Stomach (tissue), 9 donors: ENCODE results near the gene NDC80. TPM values are rescaled to one million over a fixed set of nuclear protein-coding genes. Genes with fewer than 3 reads are reported as not detected.

ENCODE experiments used
- DNase-seq, 2 donors: peaks; one replicate each; pipeline versions ENCODE4 v3.0.0 to v3.0.0-alpha.2; 2013 to 2019
- H3K27ac ChIP-seq, 5 donors: fragments of 200-600 bp in 4 of 5; sonication (generic) in 4 of 5; one replicate each; pipeline ENCODE4 v1.5.1; 2013 to 2019; ENCODE audit warnings: mild to moderate bottlenecking in 1 of 5, moderate library complexity in 1 of 5
- H3K27me3 ChIP-seq, 3 donors: fragments of 200-600 bp; sonication (generic); one replicate each; pipeline ENCODE4 v1.5.1; 2017 to 2019; ENCODE audit warnings: mixed run types in 1 of 3
- H3K36me3 ChIP-seq, 4 donors: fragments of 200-600 bp; sonication (generic); 1 replicate in 3 of 4; 2 replicates in 1 of 4; pipeline ENCODE4 v1.5.1; 2016 to 2019
- H3K4me1 ChIP-seq, 4 donors: fragments of 200-600 bp; sonication (generic); one replicate each; pipeline ENCODE4 v1.5.1; 2016 to 2019
- H3K4me3 ChIP-seq, 4 donors: fragments of 200-600 bp; sonication (generic) in 3 of 4; one replicate each; pipeline ENCODE4 v1.5.1; 2016 to 2019; ENCODE audit warnings: mild to moderate bottlenecking in 1 of 4
- H3K9me3 ChIP-seq, 4 donors: fragments of 200-600 bp; sonication (generic); one replicate each; pipeline ENCODE4 v1.5.1; 2016 to 2019
- CTCF ChIP-seq, 7 experiments: fragments of 450-650 bp in 4 of 7; fragments of 200-600 bp in 3 of 7; sonication (generic) in 3 of 7; IDR thresholded peaks; one replicate each; pipeline ENCODE4 v1.5.1; 2016 to 2019; ENCODE audit warnings: antibody characterized with exemption in 7 of 7, control low read depth in 2 of 7, mild to moderate bottlenecking in 1 of 7
- EP300 ChIP-seq: sonication (generic); formaldehyde crosslinking; IDR thresholded peaks from one replicate; pipeline ENCODE4 v1.6.1; 2017; ENCODE audit warnings: antibody characterized with exemption
- POLR2A ChIP-seq, 4 donors: fragments of 450-650 bp; IDR thresholded peaks; one replicate each; pipeline ENCODE4 v1.6.1; 2016; ENCODE audit warnings: antibody characterized with exemption in 4 of 4, control low read depth in 2 of 4, mild to moderate bottlenecking in 1 of 4, moderate library complexity in 1 of 4
- POLR2AphosphoS5 ChIP-seq, 3 donors: sonication (generic); formaldehyde crosslinking; IDR thresholded peaks; one replicate each; pipeline ENCODE4 v1.6.1; 2016; ENCODE audit warnings: antibody characterized with exemption in 3 of 3
- WGBS, 5 donors: extraction: QIAGEN DNeasy Blood & Tissue Kit in 3 of 5; methylation state at CpG; one replicate each; pipeline versions ENCODE4 v1.1.5 to v1.1.7; 2013 to 2018; 5-methylcytosine and 5-hydroxymethylcytosine counted together
- intact Hi-C: fragments of 100-400 bp; cut with DNase I; formaldehyde crosslinking; loops from one replicate; pipeline ENCODE4 v1.15.1; 2023; ENCODE audit warnings: low total_unique reads
- polyA plus RNA-seq, 3 donors: library from polyadenylated mRNA; stranded (reverse); fragments of 200-250 nt; gene quantifications; one replicate each; pipeline ENCODE4 v1.2.3, GENCODE V29; 2013
- total RNA-seq, 5 donors: library from RNA; depleted of rRNA; stranded (reverse); fragments of >200 nt; gene quantifications; one replicate each; pipeline versions ENCODE4 v1.1.0 to v1.2.3, GENCODE V29; 2014 to 2016
- donor health status: healthy with polysubstance abuse.
- donor health status: Bipolar disorder and iron deficiency.
- donor health status: healthy.

NDC80 gene
- total and polyA plus RNA-seq, 8 donors: 1.4 to 25.7 (median 3.3) TPM

- H3K9me3 ChIP-seq: no peaks in the 10 kb centered on the region
- TF ChIP-seq POLR2AphosphoS5 (IDR thresholded peaks at IDR 0.05) (no peak), EP300 (no peak), POLR2A (IDR thresholded peaks at IDR 0.05) (no peak), CTCF (IDR thresholded peaks at IDR 0.05) (no peak)
- no peak for DNase-seq
- no peak overlapping the region for H3K4me3 ChIP-seq
- peaks cover 9 to 39% (median 25%) of the 10 kb centered on the region in 4 donors for H3K4me1 ChIP-seq
- intact Hi-C loops: no loop called here
- H3K27ac ChIP-seq: no peak overlapping the region
- H3K27me3 ChIP-seq: no peaks in the 10 kb centered on the region
- H3K36me3 ChIP-seq: peaks cover 0 to 25% (median 10%) of the 10 kb centered on the region in 4 donors
- 77 to 83% (median 79%) methylated on average over 6 of the region's 6 CpGs for WGBS, 5 donors
Observed at GRCh38 chr18:2568129-2568528, 3.2 kb upstream of the NDC80 start.

- TF ChIP-seq POLR2A (IDR thresholded peaks at IDR 0.05) (no peak), POLR2AphosphoS5 (IDR thresholded peaks at IDR 0.05) (no peak), CTCF (IDR thresholded peaks at IDR 0.05) (no peak), EP300 (no peak)
- Histone ChIP-seq H3K4me3 (no peak overlapping the region), H3K36me3 (peaks cover 0 to 25% (median 9%) of the 10 kb centered on the region in 4 donors), H3K27ac (no peak overlapping the region), H3K27me3 (no peaks in the 10 kb centered on the region), H3K9me3 (no peaks in the 10 kb centered on the region), H3K4me1 (peaks cover 9 to 43% (median 25%) of the 10 kb centered on the region in 4 donors)
- intact Hi-C loops: no loop called here
- no peak for DNase-seq
- WGBS, 5 donors: 89 to 99% (median 94%) methylated on average over 3 of the region's 3 CpGs
Observed at GRCh38 chr18:2568605-2569004, 2.8 kb upstream of the NDC80 start.

- intact Hi-C loops: loop anchor here (10.0 kb wide), 1 partner anchor 85 kb away; the partner anchor contains the start of gene SMCHD1
- Histone ChIP-seq H3K4me3 (peak overlapping the region in 3 of 4 donors; percentile 67), H3K4me1 (peaks cover 9 to 43% (median 25%) of the 10 kb centered on the region in 4 donors), H3K36me3 (peaks cover 0 to 25% (median 6%) of the 10 kb centered on the region in 4 donors), H3K27ac (no peak overlapping the region), H3K9me3 (no peaks in the 10 kb centered on the region), H3K27me3 (no peaks in the 10 kb centered on the region)
- TF ChIP-seq POLR2A (IDR thresholded peaks at IDR 0.05): no peak
- no peak for TF ChIP-seq EP300
- no peak for TF ChIP-seq CTCF (IDR thresholded peaks at IDR 0.05)
- TF ChIP-seq POLR2AphosphoS5 (IDR thresholded peaks at IDR 0.05): no peak
- no peak for DNase-seq
- whole genome bisulfite sequencing, 5 donors: 80 to 84% (median 81%) methylated on average over 10 of the region's 10 CpGs
Observed at GRCh38 chr18:2569338-2570207, 1.8 kb upstream of the NDC80 start.

GRCh38 chr18:2570772-2571199, 571 bp upstream of the NDC80 start:
- intact Hi-C loops: loop anchor here (10.0 kb wide), 1 partner anchor 84 kb away; the partner anchor contains the start of gene SMCHD1
- TF ChIP-seq CTCF (IDR thresholded peaks at IDR 0.05) (peak in 1 of 7 experiments; percentile 13), POLR2AphosphoS5 (IDR thresholded peaks at IDR 0.05) (no peak), EP300 (no peak), POLR2A (IDR thresholded peaks at IDR 0.05) (no peak)
- peak overlapping the region; percentile 93 to 97 (median 95) for H3K27ac ChIP-seq
- 0 to 1% (median 0%) methylated on average over 16 of the region's 16 CpGs for WGBS, 5 donors
- no peaks in the 10 kb centered on the region for H3K9me3 ChIP-seq
- peak; percentile 67 to 88 for DNase-seq
- peaks cover 9 to 43% (median 25%) of the 10 kb centered on the region in 4 donors for H3K4me1 ChIP-seq
- H3K36me3 ChIP-seq: peaks cover 0 to 15% (median 3%) of the 10 kb centered on the region in 4 donors
- H3K27me3 ChIP-seq: no peaks in the 10 kb centered on the region
- H3K4me3 ChIP-seq: peak overlapping the region; percentile 67 to 68 (median 67)
